KG1 (cell line): ENCODE measurements around the gene LRRC3.
"Not testable (repeated sequence)": the region's sequence is repeated elsewhere in the genome, so short reads cannot be mapped to it uniquely, and the experiment has no call there.

Experiments used
- DNase-seq: peaks from one replicate; lab custom pipeline; 2025; lab: John Stamatoyannopoulos, UW

LRRC3 gene

DNA sequence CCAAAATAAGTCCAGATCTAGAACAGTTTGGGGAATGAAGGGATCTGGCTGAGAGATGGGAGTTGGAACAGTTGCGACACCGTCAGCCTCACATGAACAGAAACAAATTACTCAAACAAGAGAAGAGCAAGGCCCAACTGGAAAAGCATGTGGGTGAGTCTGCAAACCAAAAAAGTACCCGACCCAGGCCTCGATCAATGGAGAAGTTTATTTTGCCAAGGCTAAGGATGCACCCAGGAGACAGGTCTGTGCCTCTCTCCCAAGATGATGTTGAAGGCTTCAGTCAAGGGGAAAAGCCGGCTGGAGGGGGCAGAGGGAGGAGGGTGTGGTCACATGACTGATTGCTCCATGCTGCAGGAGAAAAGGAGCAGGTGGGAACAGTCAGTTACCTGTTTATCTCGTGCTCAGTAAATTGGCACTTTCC, 42.4 kb downstream of the LRRC3 start:
- DNase-seq: no peak

DNA sequence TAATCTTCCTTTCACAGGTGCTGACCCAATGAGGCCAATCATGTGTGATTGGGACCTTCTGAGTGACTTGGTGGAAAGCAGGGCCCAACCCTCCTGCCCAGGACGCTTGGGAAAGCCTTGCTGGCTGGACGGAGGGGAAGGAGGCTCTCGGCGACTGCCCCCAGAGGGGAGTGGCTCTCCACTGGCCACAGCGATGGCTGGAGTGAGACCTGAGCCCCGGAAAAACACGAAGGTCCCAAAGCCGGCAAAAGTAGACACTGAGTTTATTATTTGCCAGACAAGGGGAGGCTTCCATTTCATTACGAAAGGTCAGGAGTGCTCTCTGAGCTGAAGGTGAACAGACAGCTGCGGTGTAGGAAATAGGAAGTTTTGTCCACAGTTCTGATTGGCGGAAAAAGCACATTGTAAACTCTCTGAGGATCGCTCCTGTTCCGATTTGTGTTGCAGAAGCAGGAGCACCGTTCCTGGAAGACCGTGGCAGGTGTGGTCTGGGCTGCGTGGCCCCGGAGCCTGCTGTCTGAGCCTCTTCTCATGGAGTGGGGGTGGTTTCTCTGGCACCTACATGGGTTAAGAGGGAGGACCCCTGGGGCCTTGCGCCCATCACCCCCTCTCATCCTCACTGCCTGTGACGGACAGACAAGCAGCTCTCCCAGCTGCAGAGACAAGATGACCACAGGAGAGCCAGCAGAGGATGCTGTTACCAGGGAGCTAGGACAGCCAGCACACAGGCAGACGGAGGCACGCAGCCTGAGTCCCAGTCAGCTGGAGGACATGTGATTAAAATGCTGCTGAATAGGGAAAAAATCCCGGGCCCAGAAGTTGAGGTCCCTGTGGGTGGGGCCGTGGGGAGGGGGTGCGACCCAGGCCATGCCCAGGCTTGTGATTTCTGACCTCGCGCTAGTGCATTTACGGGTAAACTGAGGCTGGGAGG, 43.2 kb downstream of the LRRC3 start:
- no peak for DNase-seq

DNA sequence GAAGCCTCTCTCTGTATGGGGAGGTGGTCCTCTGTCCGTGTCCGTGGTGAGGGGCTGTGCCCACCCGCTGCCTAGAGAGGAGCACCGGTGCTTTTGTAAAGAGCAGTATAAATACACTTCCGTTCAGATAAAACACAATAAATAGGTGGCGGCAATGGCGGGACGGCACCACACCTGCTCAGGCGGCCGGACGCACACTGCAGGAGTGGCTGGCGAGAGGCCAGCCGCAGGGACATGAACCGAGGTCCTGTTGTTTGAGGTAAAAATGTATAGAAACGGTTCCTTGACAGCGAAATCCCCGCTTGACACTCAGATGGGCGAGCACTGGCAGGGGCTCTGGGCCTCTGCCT, 43.9 kb downstream of the LRRC3 start:
- no peak for DNase-seq

DNA sequence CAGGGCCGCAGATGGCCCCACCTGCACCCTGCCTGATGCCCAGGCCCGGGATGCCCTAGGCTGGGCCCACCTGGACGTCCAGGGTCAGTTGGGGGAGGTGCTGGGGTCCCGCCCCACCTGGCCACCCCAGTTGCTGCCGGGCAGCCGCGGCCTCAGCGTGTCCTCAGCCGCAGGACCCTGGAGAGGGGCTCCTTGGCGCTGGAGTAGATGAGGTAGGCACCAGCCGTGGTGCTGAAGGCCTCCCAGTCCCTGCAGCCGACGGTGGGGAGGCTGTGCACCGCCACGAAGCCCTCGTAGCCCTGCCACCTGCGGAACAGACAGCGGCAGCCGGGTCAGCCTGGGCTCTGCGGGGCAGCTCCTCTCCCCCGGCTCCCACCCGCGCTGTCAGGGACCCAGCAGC, 44.3 kb downstream of the LRRC3 start:
- no peak for DNase-seq

DNA sequence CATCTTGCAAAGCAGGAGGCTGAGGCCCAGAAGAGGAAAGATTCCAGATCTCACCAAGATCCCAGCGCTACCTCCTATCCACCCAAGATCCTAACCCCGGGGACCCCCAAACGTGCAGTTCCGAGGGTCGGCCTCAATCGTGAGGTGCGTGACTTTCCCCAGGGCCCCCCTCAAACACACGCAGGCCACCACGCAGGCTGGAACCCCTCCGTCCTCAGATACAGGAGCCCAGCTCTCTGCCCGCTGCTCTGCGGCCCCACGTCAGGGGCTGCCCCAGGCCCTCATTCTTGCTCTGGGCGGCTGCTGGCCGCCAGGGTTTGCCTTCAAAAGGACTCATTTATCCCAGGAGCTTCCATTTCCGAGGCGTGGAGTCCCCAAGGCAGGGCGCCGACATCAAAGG, 44.8 kb downstream of the LRRC3 start:
- no peak for DNase-seq

DNA sequence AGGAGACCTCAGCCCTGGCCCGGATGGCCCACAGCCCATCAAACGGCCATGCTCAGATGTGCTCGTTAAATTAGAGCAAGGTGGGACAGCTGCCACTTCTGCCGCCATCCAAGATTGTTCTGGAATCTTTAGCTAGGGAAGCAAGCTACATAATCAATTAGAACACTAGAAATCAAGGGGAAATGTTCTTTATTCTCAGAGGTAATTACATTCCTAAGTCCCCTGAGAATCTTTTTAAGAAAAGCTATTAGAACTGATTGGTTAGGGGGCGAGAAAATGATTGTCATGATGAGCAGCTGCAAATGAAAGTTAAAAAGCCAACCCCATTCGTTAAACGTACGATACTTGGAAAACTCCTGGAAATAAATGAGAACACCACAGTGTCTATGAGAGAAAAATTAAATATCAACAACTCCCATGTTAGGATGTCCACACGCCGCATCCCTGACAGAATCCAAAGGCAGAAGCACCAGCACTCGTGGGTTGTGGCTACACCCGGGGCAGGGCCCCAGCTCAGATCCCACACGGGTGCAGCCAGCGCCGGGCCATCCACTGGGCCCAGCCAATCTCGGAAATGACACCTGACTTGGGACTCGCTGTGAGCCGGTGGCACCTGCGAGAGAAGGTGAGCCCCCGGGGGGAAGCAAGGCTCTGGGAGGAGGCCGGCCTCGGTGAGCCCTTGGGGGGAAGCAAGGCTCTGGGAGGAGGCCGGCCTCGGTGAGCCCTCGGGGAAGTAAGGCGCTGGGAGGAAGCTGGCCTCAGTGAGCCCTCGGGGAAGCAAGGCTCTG, 47.1 kb downstream of the LRRC3 start:
- no peak for DNase-seq

DNA sequence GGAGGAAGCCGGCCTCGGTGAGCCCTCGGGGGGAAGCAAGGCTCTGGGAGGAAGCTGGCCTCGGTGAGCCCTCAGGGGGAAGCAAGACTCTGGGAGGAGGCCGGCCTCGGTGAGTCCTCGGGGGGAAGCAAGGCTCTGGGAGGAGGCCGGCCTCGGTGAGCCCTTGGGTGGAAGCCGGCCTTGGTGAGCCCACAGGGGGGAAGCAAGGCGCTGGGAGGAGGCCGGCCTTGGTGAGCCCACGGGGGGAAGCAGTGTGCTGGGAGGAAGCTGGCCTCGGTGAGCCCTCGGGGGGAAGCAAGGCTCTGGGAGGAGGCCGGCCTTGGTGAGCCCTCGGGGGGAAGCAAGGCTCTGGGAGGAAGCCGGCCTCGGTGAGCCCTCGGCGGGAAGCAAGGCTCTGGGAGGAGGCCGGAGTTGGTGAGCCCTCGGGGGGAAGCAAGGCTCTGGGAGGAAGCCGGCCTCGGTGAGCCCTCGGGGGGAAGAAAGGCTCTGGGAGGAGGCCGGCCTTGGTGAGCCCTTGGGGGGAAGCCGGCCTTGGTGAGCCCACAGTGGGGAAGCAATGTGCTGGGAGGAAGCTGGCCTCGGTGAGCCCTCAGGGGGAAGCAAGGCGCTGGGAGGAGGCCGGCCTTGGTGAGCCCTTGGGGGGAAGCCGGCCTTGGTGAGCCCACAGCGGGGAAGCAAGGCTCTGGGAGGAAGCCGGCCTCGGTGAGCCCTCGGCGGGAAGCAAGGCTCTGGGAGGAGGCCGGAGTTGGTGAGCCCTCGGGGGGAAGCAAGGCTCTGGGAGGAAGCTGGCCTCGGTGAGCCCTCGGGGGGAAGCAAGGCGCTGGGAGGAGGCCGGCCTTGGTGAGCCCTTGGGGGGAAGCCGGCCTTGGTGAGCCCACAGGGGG, 47.9 kb downstream of the LRRC3 start:
- not testable (repeated sequence) for DNase-seq

DNA sequence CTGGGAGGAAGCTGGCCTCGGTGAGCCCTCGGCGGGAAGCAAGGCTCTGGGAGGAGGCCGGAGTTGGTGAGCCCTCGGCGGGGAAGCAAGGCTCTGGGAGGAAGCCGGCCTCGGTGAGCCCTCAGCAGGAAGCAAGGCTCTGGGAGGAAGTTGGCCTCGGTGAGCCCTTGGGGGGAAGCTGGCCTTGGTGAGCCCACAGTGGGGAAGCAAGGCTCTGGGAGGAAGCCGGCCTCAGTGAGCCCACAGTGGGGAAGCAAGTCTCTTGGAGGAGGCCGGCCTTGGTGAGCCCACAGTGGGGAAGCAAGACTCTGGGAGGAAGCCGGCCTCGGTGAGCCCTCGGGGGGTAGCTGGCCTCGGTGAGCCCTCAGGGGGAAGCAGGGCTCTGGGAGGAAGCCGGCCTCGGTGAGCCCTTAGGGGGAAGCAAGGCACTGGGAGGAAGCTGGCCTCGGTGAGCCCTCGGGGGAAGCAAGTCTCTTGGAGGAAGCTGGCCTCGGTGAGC, 48.6 kb downstream of the LRRC3 start:
- DNase-seq: peak; percentile 27

DNA sequence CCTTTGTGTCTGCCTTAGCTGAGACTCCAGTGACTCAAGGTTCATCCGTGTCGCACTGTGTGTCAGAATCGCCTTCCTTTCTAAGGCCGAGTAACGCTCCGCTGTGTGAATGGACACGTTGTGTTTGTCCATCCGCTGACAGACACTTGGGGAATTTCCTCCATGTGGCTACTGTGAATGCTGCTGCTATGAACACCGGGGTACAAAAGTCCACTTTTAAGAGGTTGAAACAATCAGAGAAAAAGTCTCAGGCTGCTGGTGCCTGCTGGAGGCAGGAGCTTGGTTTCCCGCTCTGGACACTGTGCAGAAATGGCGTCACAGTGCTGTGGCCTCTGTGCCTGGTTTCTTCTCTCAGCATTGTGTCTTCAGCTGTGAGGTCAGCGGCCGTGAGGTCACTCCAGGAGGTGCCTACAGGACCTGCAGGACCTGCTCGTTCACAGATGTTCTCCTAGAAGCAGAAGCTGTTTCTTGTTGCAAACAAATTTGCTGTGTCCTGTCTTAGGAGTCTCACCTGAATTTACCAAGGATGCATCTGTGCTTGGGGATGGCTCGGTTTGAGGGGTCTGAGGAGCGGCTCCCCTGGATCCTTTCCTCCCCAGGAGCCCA, 50.5 kb downstream of the LRRC3 start:
- DNase-seq: no peak

DNA sequence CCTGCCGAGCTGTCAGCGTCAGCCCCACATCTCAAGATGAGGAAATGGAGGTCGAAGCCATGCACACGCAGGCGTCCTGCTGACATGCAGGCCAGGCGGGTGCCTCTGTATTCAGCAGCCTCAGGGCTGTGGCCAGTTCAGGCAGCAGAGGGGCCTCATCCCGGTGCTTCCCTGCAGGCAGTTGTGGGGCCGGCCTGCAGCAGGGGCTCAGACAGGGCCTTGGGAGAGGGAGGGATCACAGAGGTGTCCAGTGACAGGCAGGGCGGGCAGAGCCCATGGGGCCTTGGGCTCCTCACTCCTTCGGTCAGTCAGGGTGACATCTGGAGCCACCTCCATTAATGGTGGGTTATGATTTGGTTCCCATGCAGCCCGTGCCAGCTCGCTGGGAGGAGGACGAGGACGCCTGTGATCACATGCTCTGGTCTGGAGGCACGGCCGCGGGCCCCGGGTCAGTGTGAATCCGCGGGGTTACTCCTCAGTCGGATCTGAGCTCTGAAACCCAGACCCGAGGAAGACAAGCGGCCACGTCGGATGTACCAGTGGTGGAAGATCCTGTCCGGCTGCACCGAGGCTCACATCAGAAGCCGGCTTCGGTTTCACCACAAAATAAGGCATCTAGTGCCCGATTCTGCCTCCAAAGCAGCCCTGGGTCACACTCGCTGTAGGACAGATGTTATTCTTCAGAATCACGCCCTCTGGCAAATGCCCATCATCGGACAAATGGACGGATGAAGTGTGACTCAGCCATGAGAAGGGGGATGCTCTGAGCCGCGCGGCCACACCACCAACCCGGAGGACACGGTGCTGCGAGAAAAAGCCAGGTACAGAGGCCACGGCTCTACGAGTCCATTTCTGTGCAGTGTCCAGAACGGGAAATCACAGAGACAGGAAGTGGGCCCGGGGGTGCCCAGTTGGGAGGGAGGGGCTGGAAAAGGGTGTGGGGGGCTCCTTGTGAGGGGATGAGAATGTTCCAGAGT, 51.3 kb downstream of the LRRC3 start:
- DNase-seq: no peak

DNA sequence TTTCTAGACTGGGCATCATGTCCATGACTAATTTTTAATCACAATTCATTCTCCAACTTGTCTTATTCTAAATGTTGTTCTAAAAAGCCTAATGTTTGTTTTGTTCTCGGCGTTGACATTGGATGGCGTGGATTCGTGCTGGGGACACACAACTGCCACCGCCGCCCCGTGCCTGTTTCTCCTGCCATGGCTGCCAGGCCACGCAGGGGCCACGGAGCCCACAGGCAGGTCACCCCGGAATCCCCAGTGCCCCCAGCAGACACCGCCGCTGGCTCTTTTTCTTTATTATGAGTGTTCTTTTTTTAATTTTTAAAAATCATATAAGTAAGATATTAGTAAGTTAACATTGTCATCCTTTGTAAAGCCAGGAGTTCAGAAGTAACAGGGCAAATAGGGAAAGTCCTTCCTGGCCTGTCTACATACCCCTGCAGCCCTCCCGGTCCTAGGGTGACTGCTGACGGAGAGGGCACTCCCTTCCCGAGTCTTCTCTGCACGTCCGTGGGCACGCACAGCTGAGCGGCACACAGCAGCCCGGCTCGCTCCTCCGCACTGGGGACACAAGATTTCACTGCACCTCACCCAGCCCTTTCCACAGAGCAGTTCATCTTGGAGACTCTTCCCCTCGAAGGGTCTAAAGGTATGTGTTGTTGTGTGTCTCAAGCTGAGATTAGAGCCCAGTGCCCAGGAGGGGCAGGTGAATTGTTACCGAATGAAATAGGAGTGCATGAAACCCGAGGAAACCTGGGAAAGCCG, 52.5 kb downstream of the LRRC3 start:
- no peak for DNase-seq

DNA sequence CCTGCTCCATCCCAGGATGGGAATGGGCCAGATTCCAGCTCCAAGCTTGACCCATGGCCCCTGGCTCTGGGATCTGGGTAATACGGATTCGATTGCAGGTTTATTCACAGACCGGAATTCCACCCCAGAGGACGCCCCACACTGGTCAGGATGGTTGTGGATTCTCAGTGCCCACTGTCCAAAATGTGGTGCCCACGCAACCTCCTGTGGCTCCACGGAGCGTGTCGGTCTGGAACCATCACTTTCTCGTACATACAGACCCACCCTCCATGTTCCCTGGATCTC, 53.1 kb downstream of the LRRC3 start:
- DNase-seq: no peak

DNA sequence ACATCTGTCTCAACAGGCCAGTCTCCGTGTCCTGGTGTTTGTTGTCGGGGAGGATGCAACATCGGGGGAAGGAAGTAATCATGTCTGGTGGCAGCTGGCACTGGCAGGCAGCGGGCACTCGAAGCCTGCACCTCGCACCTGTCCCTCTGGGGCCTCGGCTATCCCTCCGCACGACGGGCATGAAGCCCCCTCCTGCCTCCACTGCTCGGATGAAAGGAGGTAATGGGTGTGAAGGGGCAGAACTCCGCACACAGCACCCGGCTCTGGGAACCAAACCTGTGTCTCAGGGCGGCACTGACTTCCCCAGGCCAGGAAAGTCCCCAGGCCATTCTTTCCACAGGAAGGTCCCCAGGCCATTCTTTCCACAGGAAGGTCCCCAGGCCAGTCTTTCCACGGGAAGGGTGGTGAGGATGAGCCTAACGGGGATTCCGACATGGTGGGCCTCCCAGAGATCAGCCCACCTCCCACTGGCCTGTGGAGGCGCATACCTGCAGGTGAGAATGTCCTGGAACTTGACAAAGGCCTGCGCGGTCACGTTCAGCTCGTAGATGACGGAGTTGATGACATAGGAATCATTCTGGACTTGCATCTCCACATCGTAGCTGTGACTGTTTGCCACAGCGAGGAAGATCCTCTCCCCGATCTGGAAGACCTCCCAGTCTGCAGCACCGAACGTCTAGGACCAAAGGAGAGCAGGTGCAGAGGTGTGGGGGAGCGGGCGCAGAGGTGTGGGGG, 53.6 kb downstream of the LRRC3 start:
- DNase-seq: no peak

DNA sequence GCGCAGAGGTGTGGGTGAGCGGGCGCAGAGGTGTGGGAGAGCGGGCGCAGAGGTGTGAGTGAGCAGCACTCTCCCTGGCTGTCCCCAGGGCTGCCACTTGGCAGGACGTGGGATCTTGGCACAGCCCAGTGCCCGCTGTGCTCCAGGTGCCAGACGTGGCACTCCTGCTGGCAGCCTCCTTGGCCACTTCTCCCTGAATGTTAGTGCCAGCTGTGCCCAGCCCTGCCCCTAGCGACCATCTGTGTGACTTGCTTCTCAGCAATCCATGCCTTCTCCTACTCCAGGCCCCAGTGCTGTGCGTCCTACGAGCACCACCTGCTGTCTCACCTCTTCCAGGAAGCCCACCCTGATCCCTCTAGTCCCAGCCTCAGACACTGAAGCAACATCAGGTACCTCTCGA, 54.2 kb downstream of the LRRC3 start:
- DNase-seq: no peak

DNA sequence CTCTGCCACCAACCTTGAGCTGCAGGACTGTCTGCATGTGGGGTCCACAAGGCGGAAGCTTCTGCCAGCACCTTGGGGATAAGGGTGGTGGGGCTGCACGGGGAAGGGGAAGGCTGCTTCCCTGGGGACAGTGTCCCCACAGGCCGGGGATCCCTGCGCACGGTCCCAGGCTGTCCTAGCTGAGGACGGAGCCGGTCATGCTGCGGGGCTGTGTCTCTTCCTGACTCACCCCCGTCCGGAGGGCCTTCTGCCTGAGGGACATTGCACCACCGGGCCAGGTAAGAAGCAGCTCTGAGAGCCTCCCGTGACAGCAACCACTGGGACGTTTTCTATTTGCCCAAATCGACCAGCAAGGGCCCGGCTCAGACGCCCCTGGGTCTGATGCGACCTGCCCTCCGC, 54.8 kb downstream of the LRRC3 start:
- no peak for DNase-seq

DNA sequence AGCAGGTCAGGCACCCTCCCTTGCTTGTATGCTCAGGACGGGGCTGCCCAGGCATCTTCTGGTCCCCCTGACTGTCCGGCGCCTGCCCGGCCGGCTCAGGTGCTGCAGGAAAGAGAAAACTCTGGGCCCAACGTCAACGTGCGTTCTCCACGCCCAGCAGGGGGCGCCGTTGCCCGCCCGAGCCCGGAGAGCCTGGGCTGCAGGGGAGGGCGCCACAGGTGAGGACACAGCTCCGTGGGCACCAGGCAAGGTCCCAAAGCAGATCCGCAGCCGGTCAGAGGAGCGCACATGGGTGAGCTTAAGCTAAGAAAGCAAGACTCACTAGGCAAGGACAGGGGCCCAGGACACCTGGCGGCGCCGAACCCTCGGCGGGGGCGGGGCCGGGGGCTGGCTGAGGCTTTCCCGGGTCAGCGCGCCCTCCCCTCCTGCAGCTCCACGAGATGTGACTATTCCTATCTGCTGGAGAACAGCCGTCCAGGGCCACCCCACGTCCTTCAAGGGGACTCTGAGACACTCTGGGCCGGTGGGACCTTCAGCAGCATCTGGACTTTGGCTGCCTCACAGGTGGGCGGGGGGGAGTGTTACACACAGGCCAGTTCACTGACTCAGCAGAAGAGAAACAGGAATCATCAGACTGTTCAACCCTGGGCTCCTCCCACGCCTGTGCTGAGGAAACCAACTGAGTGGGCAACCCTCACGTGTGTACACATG, 55.4 kb downstream of the LRRC3 start:
- DNase-seq: peak; percentile 36

DNA sequence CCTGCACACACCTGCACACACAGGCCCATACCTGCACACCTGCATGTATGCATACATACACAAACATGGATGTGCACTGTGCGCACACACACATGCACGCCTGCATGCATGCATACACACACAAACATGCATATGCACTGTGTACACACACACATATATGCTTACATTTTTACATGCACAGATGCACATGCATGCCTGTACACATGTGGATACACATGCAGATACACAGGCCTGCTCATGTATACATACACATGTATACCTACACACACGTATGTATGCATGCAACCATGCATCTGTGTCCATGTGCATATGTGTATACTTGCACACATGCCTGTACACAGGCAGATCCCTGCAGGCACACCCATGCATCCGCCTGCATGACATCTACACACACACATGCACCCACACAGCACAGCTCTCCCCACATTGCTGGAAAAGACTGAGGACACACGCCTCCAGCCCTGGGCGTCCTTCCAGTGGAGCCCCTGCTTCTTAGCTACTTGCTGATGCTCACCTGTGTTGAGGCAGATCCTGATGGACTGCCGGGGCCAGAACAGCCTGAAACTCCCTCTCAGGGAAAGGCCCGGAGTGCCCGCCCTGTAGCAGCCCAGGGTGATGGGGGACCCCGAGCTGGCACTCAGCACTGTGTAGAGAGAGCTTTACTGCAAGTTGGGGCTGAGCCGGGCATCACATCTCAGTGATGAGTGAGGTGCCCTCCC, 56.1 kb downstream of the LRRC3 start:
- no peak for DNase-seq
